ENCODE results near the gene CSRNP3. TPM values are rescaled to one million over a fixed set of nuclear protein-coding genes. Genes with fewer than 3 reads are reported as not detected.

Gene CSRNP3
- total RNA-seq, 3 donors from 2014 or later, result 2.0 to 5.2 (median 4.6) TPM

- no peaks in the 10 kb centered on the region for H3K36me3 ChIP-seq (ENCODE audit: low read depth)
- no peaks in the 10 kb centered on the region for H3K9me3 ChIP-seq
- no peak overlapping the region for H3K4me3 ChIP-seq
- intact Hi-C loops (cut with DNase I, micrococcal nuclease), result loop anchor here in 1 of 2 donors (10.0 kb wide), 1 partner anchor 302 kb away; no protein-coding TSS in a partner anchor
- ATAC-seq, result no peak
- TF ChIP-seq CTCF (IDR thresholded peaks at IDR 0.05), result no peak
- no peak for DNase-seq
- H3K4me1 ChIP-seq (ENCODE audit: low read depth), result no peaks in the 10 kb centered on the region
These were observed 237.5 kb downstream of the CSRNP3 start for GRCh38 chr2:165706960-165707487.

- intact Hi-C loops (cut with DNase I, micrococcal nuclease), result no loop called here
- ATAC-seq, result no peak
These were observed 246.6 kb downstream of the CSRNP3 start for GRCh38 chr2:165716091-165716490.

GRCh38 chr2:165718610-165719210 lies 249.2 kb downstream of the CSRNP3 start:
- no peaks in the 10 kb centered on the region for H3K4me1 ChIP-seq (ENCODE audit: low read depth)

More at GRCh38 chr2:165716091-165716490, 246.6 kb downstream of the CSRNP3 start:
- TF ChIP-seq CTCF (IDR thresholded peaks at IDR 0.05), result no peak
- Histone ChIP-seq H3K36me3 (ENCODE audit: low read depth) (no peaks in the 10 kb centered on the region), H3K9me3 (no peaks in the 10 kb centered on the region), H3K4me3 (no peak overlapping the region), H3K4me1 (ENCODE audit: low read depth) (no peaks in the 10 kb centered on the region)
- no peak for DNase-seq

GRCh38 chr2:165720511-165720910 lies 251.0 kb downstream of the CSRNP3 start:
- intact Hi-C loops (cut with DNase I, micrococcal nuclease), result no loop called here
- ATAC-seq (no peak), DNase-seq (no peak)
- H3K4me3 ChIP-seq, result no peak overlapping the region
- H3K4me1 ChIP-seq (ENCODE audit: low read depth), result no peaks in the 10 kb centered on the region
- H3K36me3 ChIP-seq (ENCODE audit: low read depth), result no peaks in the 10 kb centered on the region
- no peak for TF ChIP-seq CTCF (IDR thresholded peaks at IDR 0.05)
- no peaks in the 10 kb centered on the region for H3K9me3 ChIP-seq

More at GRCh38 chr2:165718610-165719210, 249.2 kb downstream of the CSRNP3 start:
- ATAC-seq (no peak), DNase-seq (no peak)
- intact Hi-C loops (cut with DNase I, micrococcal nuclease), result no loop called here
- Histone ChIP-seq H3K36me3 (ENCODE audit: low read depth) (no peaks in the 10 kb centered on the region), H3K9me3 (no peaks in the 10 kb centered on the region), H3K4me3 (no peak overlapping the region)
- no peak for TF ChIP-seq CTCF (IDR thresholded peaks at IDR 0.05)

- DNase-seq, result no peak
- ATAC-seq, result no peak
- intact Hi-C loops (cut with DNase I, micrococcal nuclease), result no loop called here
- TF ChIP-seq CTCF (IDR thresholded peaks at IDR 0.05), result no peak
- H3K4me1 ChIP-seq (ENCODE audit: low read depth), result no peaks in the 10 kb centered on the region
- H3K4me3 ChIP-seq, result no peak overlapping the region
- no peaks in the 10 kb centered on the region for H3K36me3 ChIP-seq (ENCODE audit: low read depth)
- H3K9me3 ChIP-seq, result no peaks in the 10 kb centered on the region
These were observed 255.9 kb downstream of the CSRNP3 start for GRCh38 chr2:165725421-165725820.

Other genes with a start within 250 kb of the CSRNP3 start
- 1 to 10 TPM in 1 of 3 donors, under 1 TPM in 1, not detected in 1; 0.23 to 1.3 TPM for gene SCN2A, start 230.3 kb upstream of the CSRNP3 start, total RNA-seq

Measured in mucosa of descending colon (tissue), 3 donors.